ENCODE results near the gene TSPAN7.

The TSPAN7 gene

GRCh38 chrX:38561951-38562719, 793 bp downstream of the TSPAN7 start:
- DNase-seq (ENCODE audit: low read depth), result no peak
- TF ChIP-seq CTCF (IDR thresholded peaks at IDR 0.05; ENCODE audit: control insufficient read depth, insufficient read depth, low read depth, low read length, missing control alignments), result no peak
- H3K4me3 ChIP-seq (ENCODE audit: control insufficient read depth, low read depth, low read length), result peak overlapping the region; percentile 35

GRCh38 chrX:38563030-38563429, 1.7 kb downstream of the TSPAN7 start:
- no peak for TF ChIP-seq CTCF (IDR thresholded peaks at IDR 0.05; ENCODE audit: control insufficient read depth, insufficient read depth, low read depth, low read length, missing control alignments)
- no peak overlapping the region for H3K4me3 ChIP-seq (ENCODE audit: control insufficient read depth, low read depth, low read length)
- no peak for DNase-seq (ENCODE audit: low read depth)

- no peak for DNase-seq (ENCODE audit: low read depth)
- no peak for TF ChIP-seq CTCF (IDR thresholded peaks at IDR 0.05; ENCODE audit: control insufficient read depth, insufficient read depth, low read depth, low read length, missing control alignments)
- no peak overlapping the region for H3K4me3 ChIP-seq (ENCODE audit: control insufficient read depth, low read depth, low read length)
Measured at GRCh38 chrX:38570396-38570795, 9.1 kb downstream of the TSPAN7 start.

GRCh38 chrX:38571058-38571457, 9.7 kb downstream of the TSPAN7 start:
- no peak for TF ChIP-seq CTCF (IDR thresholded peaks at IDR 0.05; ENCODE audit: control insufficient read depth, insufficient read depth, low read depth, low read length, missing control alignments)
- H3K4me3 ChIP-seq (ENCODE audit: control insufficient read depth, low read depth, low read length), result no peak overlapping the region
- no peak for DNase-seq (ENCODE audit: low read depth)

- no peak overlapping the region for H3K4me3 ChIP-seq (ENCODE audit: control insufficient read depth, low read depth, low read length)
- no peak for TF ChIP-seq CTCF (IDR thresholded peaks at IDR 0.05; ENCODE audit: control insufficient read depth, insufficient read depth, low read depth, low read length, missing control alignments)
- no peak for DNase-seq (ENCODE audit: low read depth)
Measured at GRCh38 chrX:38574858-38575257, 13.5 kb downstream of the TSPAN7 start.

GRCh38 chrX:38575888-38576287, 14.5 kb downstream of the TSPAN7 start:
- no peak for TF ChIP-seq CTCF (IDR thresholded peaks at IDR 0.05; ENCODE audit: control insufficient read depth, insufficient read depth, low read depth, low read length, missing control alignments)
- no peak overlapping the region for H3K4me3 ChIP-seq (ENCODE audit: control insufficient read depth, low read depth, low read length)
- DNase-seq (ENCODE audit: low read depth), result no peak

All from AG09309 (cell line).